H9 (cell line): ENCODE data around the gene SF3A1. TPM values are rescaled to one million over a fixed set of nuclear protein-coding genes. Genes with fewer than 3 reads are reported as not detected.

Experiments used
- DNase-seq: peaks from one replicate; pipeline ENCODE4 v3.0.0-alpha.2; 2017
- H2AFZ ChIP-seq: one replicate; pipeline ENCODE4 v1.6.1; 2013; ENCODE audit warnings: mild to moderate bottlenecking, low read length, control low read depth, moderate library complexity
- H2AK5ac ChIP-seq: 2 replicates; pipeline ENCODE4 v1.6.1; 2013; ENCODE audit warnings: low read length, control low read depth, mixed read lengths; ENCODE audit not compliant: insufficient read length
- H2BK120ac ChIP-seq: one replicate; pipeline ENCODE4 v1.6.1; 2013; ENCODE audit warnings: low read depth, mild to moderate bottlenecking, low read length, control low read depth, inconsistent platforms; ENCODE audit not compliant: poor library complexity, severe bottlenecking
- H2BK12ac ChIP-seq: 2 replicates; pipeline ENCODE4 v1.6.1; 2013; ENCODE audit warnings: low read length, control low read depth, mixed read lengths, low read depth; ENCODE audit not compliant: insufficient read length
- H2BK15ac ChIP-seq: 2 replicates; pipeline ENCODE4 v1.6.1; 2013; ENCODE audit warnings: low read depth, low read length, control low read depth
- H2BK20ac ChIP-seq: one replicate; pipeline ENCODE4 v1.6.1; 2013; ENCODE audit warnings: low read depth, mild to moderate bottlenecking, low read length, control low read depth, inconsistent platforms; ENCODE audit not compliant: poor library complexity, severe bottlenecking
- H2BK5ac ChIP-seq: 2 replicates; pipeline ENCODE4 v1.6.1; 2013; ENCODE audit warnings: low read length, control low read depth, mixed read lengths; ENCODE audit not compliant: insufficient read length
- H3K14ac ChIP-seq: 2 replicates; pipeline ENCODE4 v1.6.1; 2013; ENCODE audit warnings: low read length, control low read depth; ENCODE audit not compliant: insufficient read depth
- H3K18ac ChIP-seq: 2 replicates; pipeline ENCODE4 v1.6.1; 2013; ENCODE audit warnings: low read depth, mild to moderate bottlenecking, mixed read lengths, low read length, control low read depth; ENCODE audit not compliant: insufficient read length
- H3K23ac ChIP-seq: 2 replicates; pipeline ENCODE4 v1.6.1; 2013; ENCODE audit warnings: low read length, control low read depth, mixed read lengths, low read depth; ENCODE audit not compliant: insufficient read length
- H3K23me2 ChIP-seq: 2 replicates; pipeline ENCODE4 v1.6.1; 2013; ENCODE audit warnings: low read depth, mild to moderate bottlenecking, mixed read lengths, low read length, control low read depth; ENCODE audit not compliant: insufficient read length, poor library complexity, severe bottlenecking
- H3K27ac ChIP-seq: 2 replicates; pipeline ENCODE4 v1.5.1; 2013; ENCODE audit warnings: low read length, control low read depth, mixed read lengths, low read depth; ENCODE audit not compliant: insufficient read length
- H3K27me3 ChIP-seq: 2 replicates; pipeline ENCODE4 v1.6.1; 2013; ENCODE audit warnings: low read length, control low read depth, inconsistent platforms; ENCODE audit not compliant: insufficient read depth
- H3K4ac ChIP-seq: 2 replicates; pipeline ENCODE4 v1.6.1; 2013; ENCODE audit warnings: low read depth, mild to moderate bottlenecking, control low read depth, inconsistent platforms, low read length, moderate library complexity
- H3K4me1 ChIP-seq: 2 replicates; pipeline ENCODE4 v1.6.1; 2013; ENCODE audit warnings: low read length, control low read depth, inconsistent platforms; ENCODE audit not compliant: insufficient read depth
- H3K4me2 ChIP-seq: 2 replicates; pipeline ENCODE4 v1.6.1; 2013; ENCODE audit warnings: low read length, control low read depth, mixed read lengths; ENCODE audit not compliant: insufficient read length, insufficient read depth
- H3K56ac ChIP-seq: 2 replicates; pipeline ENCODE4 v1.6.1; 2013; ENCODE audit warnings: low read depth, mild to moderate bottlenecking, mixed read lengths, low read length, control low read depth; ENCODE audit not compliant: insufficient read length
- H3K79me1 ChIP-seq: 2 replicates; pipeline ENCODE4 v1.6.1; 2013; ENCODE audit warnings: low read depth, mild to moderate bottlenecking, moderate library complexity, low read length, control low read depth, inconsistent platforms; ENCODE audit not compliant: insufficient read depth, poor library complexity, severe bottlenecking
- H3K79me2 ChIP-seq: 2 replicates; pipeline ENCODE4 v1.6.1; 2013; ENCODE audit warnings: low read length, control low read depth, inconsistent platforms; ENCODE audit not compliant: insufficient read depth
- H3K9ac ChIP-seq: 2 replicates; pipeline ENCODE4 v1.6.1; 2013; ENCODE audit warnings: low read length, control low read depth, mixed read lengths; ENCODE audit not compliant: insufficient read length; ENCODE audit errors: extremely low read depth
- H3K9me3 ChIP-seq: one replicate; pipeline ENCODE4 v1.6.1; 2013; ENCODE audit warnings: low read depth, low read length, inconsistent platforms; ENCODE audit not compliant: control insufficient read depth
- H3T11ph ChIP-seq: one replicate; pipeline ENCODE4 v1.6.1; 2013; ENCODE audit warnings: mild to moderate bottlenecking, low read length, control low read depth, inconsistent platforms
- H4K20me1 ChIP-seq: one replicate; pipeline ENCODE4 v1.6.1; 2013; ENCODE audit not compliant: control insufficient read depth, insufficient read length, insufficient read depth
- H4K5ac ChIP-seq: 2 replicates; pipeline ENCODE4 v1.6.1; 2013; ENCODE audit warnings: low read depth, mild to moderate bottlenecking, mixed read lengths, low read length, control low read depth; ENCODE audit not compliant: insufficient read length
- H4K8ac ChIP-seq: replicated peaks from 2 replicates; pipeline ENCODE4 v1.6.1; 2013; ENCODE audit warnings: low read length, control low read depth, mixed read lengths, low read depth; ENCODE audit not compliant: insufficient read length
- H4K91ac ChIP-seq: 2 replicates; pipeline ENCODE4 v1.6.1; 2013; ENCODE audit warnings: low read depth, mild to moderate bottlenecking, moderate library complexity, mixed read lengths, low read length, control low read depth; ENCODE audit not compliant: insufficient read length
- H3K27ac Mint-ChIP-seq, 3 experiments: 2 replicates in 2 of 3; 3 replicates in 1 of 3; pipeline ENCODE4 v1.8.0; 2020 to 2021; ENCODE audit warnings: mixed read lengths in 3 of 3, mild to moderate bottlenecking in 1 of 3, moderate library complexity in 1 of 3
- H3K27me3 Mint-ChIP-seq: 2 replicates; pipeline ENCODE4 v1.8.0; 2021; ENCODE audit warnings: low read depth, mild to moderate bottlenecking, moderate library complexity, mixed read lengths
- H3K36me3 Mint-ChIP-seq, 3 experiments: 2 replicates in 2 of 3; 3 replicates in 1 of 3; pipeline ENCODE4 v1.8.0; 2020 to 2021; ENCODE audit warnings: low read depth in 3 of 3, mixed read lengths in 3 of 3; ENCODE audit not compliant: insufficient read depth in 1 of 3
- H3K4me1 Mint-ChIP-seq, 2 experiments: 2 replicates each; pipeline ENCODE4 v1.8.0; 2020; ENCODE audit warnings: mixed read lengths in 2 of 2
- H3K4me3 Mint-ChIP-seq, 2 experiments: 2 replicates in 1 of 2; 3 replicates in 1 of 2; pipeline ENCODE4 v1.8.0; 2020 to 2021; ENCODE audit warnings: mild to moderate bottlenecking in 2 of 2, mixed read lengths in 2 of 2, moderate library complexity in 1 of 2
- H3K9me3 Mint-ChIP-seq, 2 experiments: 2 replicates in 1 of 2; 3 replicates in 1 of 2; pipeline ENCODE4 v1.8.0; 2020; ENCODE audit warnings: mild to moderate bottlenecking in 2 of 2, mixed read lengths in 2 of 2, moderate library complexity in 1 of 2
- WGBS: extraction: QIAGEN DNeasy Blood & Tissue Kit; methylation state at CpG from one replicate; pipeline ENCODE4 v1.1.7; 2013; ENCODE audit warnings: missing lambda C conversion rate, low lambda C conversion rate, mixed read lengths; ENCODE audit not compliant: insufficient read length; ENCODE audit errors: extremely low coverage; 5-methylcytosine and 5-hydroxymethylcytosine counted together
- total RNA-seq: library from RNA; stranded (reverse); gene quantifications from 2 replicates; pipeline ENCODE4 v1.2.1, GENCODE V29; 2021
- TF ChIP-seq, protein P1 (sequence below): fragments of 200-600 bp; sonication (generic); conservative IDR thresholded peaks from 3 replicates; pipeline ENCODE4 v1.8.0; 2021; ENCODE audit warnings: antibody characterized with exemption, mild to moderate bottlenecking

Gene SF3A1
- total RNA-seq, 1 experiment from 2014 or later = 225 TPM

GRCh38 chr22:30336752-30337460 lies 19.8 kb downstream of the SF3A1 start:
- H4K20me1 ChIP-seq = no peaks in the 10 kb centered on the region
- no peak overlapping the region for H4K8ac ChIP-seq
- H3K9me3 ChIP-seq = no peaks in the 10 kb centered on the region
- 0 out of 2 replicates have a peak, but pooled peaks cover 2% of the 10 kb centered on the region for H3K79me2 ChIP-seq
- H3K9ac ChIP-seq = no peak overlapping the region
- no peak overlapping the region for H2BK20ac ChIP-seq
- no peaks in the 10 kb centered on the region for H3K4me1 ChIP-seq
- no peaks in the 10 kb centered on the region for H3K27me3 ChIP-seq
- no peak overlapping the region for H2BK12ac ChIP-seq
- no peak overlapping the region for H3K18ac ChIP-seq
- H2BK5ac ChIP-seq = no peak overlapping the region
- no peak for DNase-seq
- no peak overlapping the region for H2AK5ac ChIP-seq
- Mint-ChIP-seq H3K4me3 (no peak overlapping the region), H3K36me3 (peaks cover 68 to 99% (median 95%) of the 10 kb centered on the region in 3 experiments), H3K4me1 (no peaks in the 10 kb centered on the region), H3K9me3 (no peaks in the 10 kb centered on the region), H3K27me3 (no peaks in the 10 kb centered on the region), H3K27ac (no peak overlapping the region; a peak in 1 of 7 replicates)
- TF ChIP-seq, protein P1, sequence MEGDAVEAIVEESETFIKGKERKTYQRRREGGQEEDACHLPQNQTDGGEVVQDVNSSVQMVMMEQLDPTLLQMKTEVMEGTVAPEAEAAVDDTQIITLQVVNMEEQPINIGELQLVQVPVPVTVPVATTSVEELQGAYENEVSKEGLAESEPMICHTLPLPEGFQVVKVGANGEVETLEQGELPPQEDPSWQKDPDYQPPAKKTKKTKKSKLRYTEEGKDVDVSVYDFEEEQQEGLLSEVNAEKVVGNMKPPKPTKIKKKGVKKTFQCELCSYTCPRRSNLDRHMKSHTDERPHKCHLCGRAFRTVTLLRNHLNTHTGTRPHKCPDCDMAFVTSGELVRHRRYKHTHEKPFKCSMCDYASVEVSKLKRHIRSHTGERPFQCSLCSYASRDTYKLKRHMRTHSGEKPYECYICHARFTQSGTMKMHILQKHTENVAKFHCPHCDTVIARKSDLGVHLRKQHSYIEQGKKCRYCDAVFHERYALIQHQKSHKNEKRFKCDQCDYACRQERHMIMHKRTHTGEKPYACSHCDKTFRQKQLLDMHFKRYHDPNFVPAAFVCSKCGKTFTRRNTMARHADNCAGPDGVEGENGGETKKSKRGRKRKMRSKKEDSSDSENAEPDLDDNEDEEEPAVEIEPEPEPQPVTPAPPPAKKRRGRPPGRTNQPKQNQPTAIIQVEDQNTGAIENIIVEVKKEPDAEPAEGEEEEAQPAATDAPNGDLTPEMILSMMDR = no peak
- H3K27ac ChIP-seq = no peak overlapping the region
- H2AFZ ChIP-seq = no peak overlapping the region
- no peak overlapping the region for H3K4me2 ChIP-seq
- H4K91ac ChIP-seq = no peak overlapping the region
- WGBS = no CpG with 5 or more reads among the region's 4 CpGs
- no peak overlapping the region for H3K56ac ChIP-seq
- H3T11ph ChIP-seq = no peak overlapping the region
- no peaks in the 10 kb centered on the region for H3K23me2 ChIP-seq
- no peak overlapping the region for H3K23ac ChIP-seq
- H2BK120ac ChIP-seq = no peak overlapping the region
- H4K5ac ChIP-seq = no peak overlapping the region
- H2BK15ac ChIP-seq = no peak overlapping the region
- H3K14ac ChIP-seq = no peak overlapping the region
- H3K4ac ChIP-seq = no peak overlapping the region
- no peaks in the 10 kb centered on the region for H3K79me1 ChIP-seq
